B cell (primary cell): ENCODE data around the gene PKNOX2. TPM values are rescaled to one million over a fixed set of nuclear protein-coding genes. Genes with fewer than 3 reads are reported as not detected.

Experiments
- ATAC-seq: fragments of 200-7000 bp; cut with Tn5 transposase; one replicate; pipeline ENCODE4 v1.10.0; 2021; ENCODE audit warnings: low read depth, mild to moderate bottlenecking, moderate number of reproducible peaks, moderate library complexity
- CTCF ChIA-PET: fragments of 350-600 bp; sonication (Branson Sonifier 250); formaldehyde crosslinking; loops from one replicate; lab custom pipeline; 2021; ENCODE audit warnings: antibody characterized with exemption, inconsistent platforms; lab: Charles Lee
- POLR2A ChIA-PET: fragments of 350-600 bp; sonication (Branson Sonifier 250); formaldehyde crosslinking; loops from one replicate; lab custom pipeline; 2021; ENCODE audit warnings: antibody characterized with exemption; lab: Charles Lee
- DNase-seq: peaks from one replicate; pipeline ENCODE4 v3.0.0; 2013
- H2AFZ ChIP-seq: 2 replicates; pipeline ENCODE4 v1.6.1; 2012; ENCODE audit warnings: mild to moderate bottlenecking, low read depth, low read length; ENCODE audit not compliant: insufficient read depth, poor library complexity, severe bottlenecking
- H3K27ac ChIP-seq, 2 donors: 1 replicate in 1 of 2; 2 replicates in 1 of 2; pipeline ENCODE4 v1.5.1; 2012 to 2013; ENCODE audit warnings: low read length in 2 of 2, mild to moderate bottlenecking in 2 of 2, moderate library complexity in 1 of 2
- H3K27me3 ChIP-seq, 4 experiments: fragments of 200-600 bp in 1 of 4; sonication (generic) in 1 of 4; replicated peaks in 1 of 4; 1 replicate in 2 of 4; 2 replicates in 2 of 4; pipeline versions ENCODE4 v1.6.1 to v1.7.0; 2013 to 2016; ENCODE audit warnings: low read length in 3 of 4, mild to moderate bottlenecking in 2 of 4, mixed read lengths in 1 of 4, moderate library complexity in 1 of 4; ENCODE audit not compliant: insufficient read depth in 4 of 4, control insufficient read depth in 3 of 4; ENCODE audit errors: control extremely low read depth in 1 of 4
- H3K36me3 ChIP-seq, 2 experiments: replicated peaks in 1 of 2; 1 replicate in 1 of 2; 2 replicates in 1 of 2; pipeline versions ENCODE4 v1.6.1 to v1.7.1; 2013; ENCODE audit warnings: low read length in 1 of 2; ENCODE audit not compliant: insufficient read depth in 2 of 2, control insufficient read depth in 1 of 2; ENCODE audit errors: control extremely low read depth in 1 of 2, extremely low read depth in 1 of 2
- H3K4me1 ChIP-seq, 2 donors: fragments of 200-600 bp in 1 of 2; sonication (generic) in 1 of 2; 1 replicate in 1 of 2; 2 replicates in 1 of 2; pipeline versions ENCODE4 v1.5.1 to v1.6.1; 2013 to 2017; ENCODE audit warnings: low read length in 2 of 2; ENCODE audit not compliant: control insufficient read depth in 2 of 2, insufficient read depth in 2 of 2
- H3K4me2 ChIP-seq: replicated peaks from 2 replicates; pipeline ENCODE3; 2012; ENCODE audit warnings: mild to moderate bottlenecking, low read depth, low read length; ENCODE audit not compliant: poor library complexity, severe bottlenecking
- H3K4me3 ChIP-seq, 5 experiments: fragments of 200-600 bp in 1 of 5; sonication (generic) in 1 of 5; 1 replicate in 3 of 5; 2 replicates in 2 of 5; pipeline versions ENCODE4 v1.5.1 to v1.7.0; 2011 to 2016; ENCODE audit warnings: low read length in 4 of 5, mild to moderate bottlenecking in 4 of 5, low read depth in 2 of 5, control low read depth in 1 of 5, moderate library complexity in 1 of 5; ENCODE audit not compliant: insufficient read depth in 1 of 5; ENCODE audit errors: control extremely low read depth in 1 of 5, extremely low read depth in 1 of 5
- H3K79me2 ChIP-seq: fragments of 200-600 bp; sonication (generic); one replicate; pipeline ENCODE4 v1.6.0; 2016; ENCODE audit warnings: low read length; ENCODE audit not compliant: control insufficient read depth, insufficient read depth
- H3K9ac ChIP-seq: fragments of 200-600 bp; sonication (generic); 2 replicates; pipeline ENCODE4 v1.6.1; 2017; ENCODE audit warnings: mild to moderate bottlenecking, low read length, moderate library complexity
- H3K9me3 ChIP-seq, 3 donors: one replicate each; pipeline versions ENCODE4 v1.6.1 to v1.7.1; 2013; ENCODE audit warnings: low read length in 2 of 3; ENCODE audit not compliant: control insufficient read depth in 2 of 3, insufficient read depth in 1 of 3; ENCODE audit errors: control extremely low read depth in 1 of 3
- H4K20me1 ChIP-seq: 2 replicates; pipeline ENCODE4 v1.6.0; 2012; ENCODE audit warnings: mild to moderate bottlenecking, low read length; ENCODE audit not compliant: insufficient read depth, control insufficient read depth, poor library complexity, severe bottlenecking
- H3K27ac Mint-ChIP-seq: one replicate; pipeline ENCODE4 v1.8.0; 2021; ENCODE audit warnings: mixed read lengths
- H3K27me3 Mint-ChIP-seq: one replicate; pipeline ENCODE4 v1.8.0; 2021; ENCODE audit warnings: mixed read lengths
- H3K4me1 Mint-ChIP-seq: one replicate; pipeline ENCODE4 v1.8.0; 2021; ENCODE audit warnings: mixed read lengths
- H3K4me3 Mint-ChIP-seq: one replicate; pipeline ENCODE4 v1.8.0; 2021; ENCODE audit warnings: mixed read lengths
- H3K9me3 Mint-ChIP-seq: one replicate; pipeline ENCODE4 v1.8.0; 2022; ENCODE audit warnings: mixed read lengths; ENCODE audit not compliant: insufficient read depth
- EZH2 ChIP-seq: IDR thresholded peaks from 2 replicates; pipeline ENCODE4 v1.6.1; 2012; ENCODE audit warnings: borderline replicate concordance, low read depth, mild to moderate bottlenecking, moderate library complexity, low read length; ENCODE audit not compliant: insufficient read depth, poor library complexity, severe bottlenecking
- WGBS: methylation state at CpG from one replicate; pipeline ENCODE4 v1.1.5; 2013; ENCODE audit warnings: missing lambda C conversion rate; ENCODE audit not compliant: insufficient coverage; 5-methylcytosine and 5-hydroxymethylcytosine counted together
- intact Hi-C: fragments of 100-400 bp; cut with micrococcal nuclease; formaldehyde crosslinking; loops from one replicate; pipeline ENCODE4 v1.10.0; 2022
- polyA plus RNA-seq: library from polyadenylated mRNA; depleted of rRNA; stranded (reverse); fragments of >200 nt; gene quantifications from 2 replicates; pipeline ENCODE4 v1.2.3, GENCODE V29; 2012
- total RNA-seq, 2 donors: library from RNA; stranded (reverse); fragments of 120-200 nt in 1 of 2; gene quantifications; 1 replicate in 1 of 2; 2 replicates in 1 of 2; pipeline versions ENCODE4 v1.2.3 to v1.2.4, GENCODE V29; 2013 to 2022
- TF ChIP-seq, protein P1 (sequence below): fragments of 200-600 bp; IDR thresholded peaks from one replicate; pipeline ENCODE4 v1.8.0; 2022; ENCODE audit warnings: antibody characterized with exemption, mild to moderate bottlenecking

PKNOX2 gene
- total and polyA plus RNA-seq, 2 donors (not counting 1 experiment from before 2014, with no cell fraction given) = not detected

DNA sequence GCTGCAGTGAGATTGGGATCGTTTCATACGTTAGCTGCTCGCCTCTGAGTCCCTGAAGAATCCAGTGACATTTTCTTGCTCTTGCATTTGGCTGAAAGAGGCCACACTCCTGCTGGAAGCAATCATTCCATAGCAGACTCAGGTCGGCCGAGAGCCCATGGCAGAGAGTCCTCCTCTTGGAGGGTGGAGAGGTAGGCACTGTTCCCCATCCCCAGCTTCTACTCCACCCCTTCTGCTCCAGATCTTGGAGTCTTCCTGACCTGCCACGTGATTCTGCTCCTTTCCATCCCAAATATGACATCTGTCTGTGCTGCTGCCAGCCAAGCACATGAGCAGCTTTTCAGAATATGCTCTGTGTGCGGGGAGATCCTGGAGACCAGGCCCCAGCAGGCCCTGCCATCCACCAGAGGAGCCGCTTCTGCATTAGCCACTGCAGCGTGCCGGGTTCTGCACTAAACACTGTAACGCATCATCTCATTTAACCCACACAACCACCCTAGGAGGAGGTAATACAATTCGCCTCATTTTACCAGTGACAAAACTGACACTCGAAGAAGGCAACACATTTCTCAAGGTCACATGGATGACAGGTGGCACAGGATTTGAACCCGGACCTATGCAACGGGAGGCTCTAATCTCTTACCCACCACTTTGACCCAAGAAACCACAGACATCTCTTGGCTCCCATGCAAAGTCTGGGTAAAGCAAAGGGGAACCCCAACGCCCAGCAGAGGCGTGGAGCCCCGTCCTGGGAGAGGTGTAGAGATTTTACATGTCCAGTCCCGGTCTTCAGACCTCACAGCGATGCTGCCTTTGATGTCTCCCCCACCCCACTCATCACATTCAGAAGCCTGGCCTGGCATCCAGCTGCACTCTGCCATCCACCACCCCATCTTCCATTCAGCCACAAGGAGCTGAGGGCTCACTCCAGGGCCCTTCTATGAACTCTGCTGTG, 252.7 kb downstream of the PKNOX2 start:
- H3K9ac ChIP-seq = no peak overlapping the region
- POLR2A ChIA-PET = no interaction called here
- Mint-ChIP-seq H3K4me1 (no peaks in the 10 kb centered on the region), H3K27me3 (peaks cover 20% of the 10 kb centered on the region), H3K4me3 (no peak overlapping the region), H3K27ac (no peak overlapping the region), H3K9me3 (no peaks in the 10 kb centered on the region)
- no peaks in the 10 kb centered on the region for H4K20me1 ChIP-seq
- H3K9me3 ChIP-seq = no peaks in the 10 kb centered on the region
- H3K79me2 ChIP-seq = no peaks in the 10 kb centered on the region
- no peak overlapping the region for H3K4me2 ChIP-seq
- no peak overlapping the region for H3K4me3 ChIP-seq
- H3K27me3 ChIP-seq = peaks cover 0 to 3% (median 0%) of the 10 kb centered on the region in 4 experiments
- H3K36me3 ChIP-seq = no peaks in the 10 kb centered on the region
- CTCF ChIA-PET = interaction anchor here (1.1 kb wide), 1 partner anchor 14 kb away, joined by 5 read pairs; no protein-coding TSS in a partner anchor
- TF ChIP-seq, protein P1, sequence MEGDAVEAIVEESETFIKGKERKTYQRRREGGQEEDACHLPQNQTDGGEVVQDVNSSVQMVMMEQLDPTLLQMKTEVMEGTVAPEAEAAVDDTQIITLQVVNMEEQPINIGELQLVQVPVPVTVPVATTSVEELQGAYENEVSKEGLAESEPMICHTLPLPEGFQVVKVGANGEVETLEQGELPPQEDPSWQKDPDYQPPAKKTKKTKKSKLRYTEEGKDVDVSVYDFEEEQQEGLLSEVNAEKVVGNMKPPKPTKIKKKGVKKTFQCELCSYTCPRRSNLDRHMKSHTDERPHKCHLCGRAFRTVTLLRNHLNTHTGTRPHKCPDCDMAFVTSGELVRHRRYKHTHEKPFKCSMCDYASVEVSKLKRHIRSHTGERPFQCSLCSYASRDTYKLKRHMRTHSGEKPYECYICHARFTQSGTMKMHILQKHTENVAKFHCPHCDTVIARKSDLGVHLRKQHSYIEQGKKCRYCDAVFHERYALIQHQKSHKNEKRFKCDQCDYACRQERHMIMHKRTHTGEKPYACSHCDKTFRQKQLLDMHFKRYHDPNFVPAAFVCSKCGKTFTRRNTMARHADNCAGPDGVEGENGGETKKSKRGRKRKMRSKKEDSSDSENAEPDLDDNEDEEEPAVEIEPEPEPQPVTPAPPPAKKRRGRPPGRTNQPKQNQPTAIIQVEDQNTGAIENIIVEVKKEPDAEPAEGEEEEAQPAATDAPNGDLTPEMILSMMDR = no peak
- TF ChIP-seq EZH2 = no peak
- intact Hi-C loops = no loop called here
- no peaks in the 10 kb centered on the region for H3K4me1 ChIP-seq
- no peak for ATAC-seq
- no peak overlapping the region for H3K27ac ChIP-seq
- 79% methylated on average over 15 of the region's 20 CpGs for WGBS
- H2AFZ ChIP-seq = no peak overlapping the region
- DNase-seq = no peak

DNA sequence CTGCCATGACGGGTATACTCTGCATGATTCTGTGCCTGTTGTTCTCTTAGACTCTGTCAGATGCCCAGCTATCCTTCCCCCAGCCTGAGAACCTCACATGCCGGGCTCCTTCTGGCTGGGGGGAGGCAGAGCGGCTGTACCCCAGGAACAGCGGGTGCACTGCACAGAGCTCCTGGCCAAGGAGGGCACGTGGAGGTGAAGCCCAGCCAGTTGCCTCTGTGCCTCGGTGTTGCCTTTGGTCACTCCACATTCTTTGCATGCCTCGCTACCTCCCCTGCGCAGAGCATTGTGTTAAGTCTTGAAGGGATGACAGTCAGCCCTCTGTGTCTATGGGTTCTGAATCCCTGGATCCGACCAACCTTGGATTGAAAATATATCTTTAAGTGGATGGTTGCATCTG, 253.8 kb downstream of the PKNOX2 start:
- CTCF ChIA-PET = interaction anchor here (1.1 kb wide), 1 partner anchor 12 kb away, joined by 5 read pairs; no protein-coding TSS in a partner anchor
- H3K27ac ChIP-seq = no peak overlapping the region
- H4K20me1 ChIP-seq = no peaks in the 10 kb centered on the region
- no peak overlapping the region for H3K4me3 ChIP-seq
- no peaks in the 10 kb centered on the region for H3K4me1 Mint-ChIP-seq
- H3K79me2 ChIP-seq = no peaks in the 10 kb centered on the region
- H3K9ac ChIP-seq = no peak overlapping the region
- H3K4me3 Mint-ChIP-seq = no peak overlapping the region
- intact Hi-C loops = no loop called here
- H3K27me3 ChIP-seq = peaks cover 0 to 3% (median 0%) of the 10 kb centered on the region in 4 experiments
- DNase-seq (no peak), ATAC-seq (no peak)
- H2AFZ ChIP-seq = no peak overlapping the region
- POLR2A ChIA-PET = no interaction called here
- H3K27me3 Mint-ChIP-seq = peaks cover 16% of the 10 kb centered on the region
- H3K4me2 ChIP-seq = no peak overlapping the region
- H3K9me3 Mint-ChIP-seq = no peaks in the 10 kb centered on the region
- no peak overlapping the region for H3K27ac Mint-ChIP-seq
- H3K4me1 ChIP-seq = no peaks in the 10 kb centered on the region
- 84% methylated on average over 5 of the region's 9 CpGs for WGBS
- H3K9me3 ChIP-seq = no peaks in the 10 kb centered on the region
- TF ChIP-seq EZH2 = no peak
- TF ChIP-seq, protein P1 = no peak
- no peaks in the 10 kb centered on the region for H3K36me3 ChIP-seq
